Keratinocyte (primary cell): ENCODE data around the gene GNB1L. TPM values are rescaled to one million over a fixed set of nuclear protein-coding genes. Genes with fewer than 3 reads are reported as not detected.

Source experiments
- DNase-seq: peaks from one replicate; pipeline ENCODE4 v3.0.0-alpha.2; 2011; ENCODE audit warnings: low read depth, missing footprints, low spot score
- FAIRE-seq: peaks from 2 replicates; lab custom pipeline; 2011; peaks lifted over from hg19 to GRCh38; lab: Jason Lieb, UNC
- H2AFZ ChIP-seq: 2 replicates; pipeline ENCODE4 v1.6.0; 2012; ENCODE audit warnings: low read length, control low read depth, inconsistent platforms; ENCODE audit not compliant: control insufficient read depth
- H3K27ac ChIP-seq: 2 replicates; pipeline ENCODE4 v1.5.1; 2011; ENCODE audit warnings: low read length; ENCODE audit not compliant: control insufficient read depth, insufficient read depth
- H3K27me3 ChIP-seq: 3 replicates; pipeline ENCODE4 v1.6.0; 2011; ENCODE audit warnings: low read length; ENCODE audit not compliant: control insufficient read depth, insufficient read depth; ENCODE audit errors: extremely low read depth
- H3K36me3 ChIP-seq, 2 experiments: 2 replicates in 1 of 2; 3 replicates in 1 of 2; pipeline ENCODE4 v1.5.1; 2011; ENCODE audit warnings: low read length in 2 of 2, mild to moderate bottlenecking in 1 of 2; ENCODE audit not compliant: control insufficient read depth in 2 of 2, insufficient read depth in 2 of 2; ENCODE audit errors: extremely low read depth in 1 of 2
- H3K4me1 ChIP-seq: 3 replicates; pipeline ENCODE4 v1.5.1; 2011; ENCODE audit warnings: low read length; ENCODE audit not compliant: control insufficient read depth, insufficient read depth; ENCODE audit errors: extremely low read depth
- H3K4me2 ChIP-seq: 3 replicates; pipeline ENCODE4 v1.6.0; 2011; ENCODE audit warnings: low read depth, low read length; ENCODE audit not compliant: control insufficient read depth, insufficient read depth; ENCODE audit errors: extremely low read depth
- H3K4me3 ChIP-seq, 3 experiments: fragments of 200-600 bp in 1 of 3; sonication (generic) in 1 of 3; 2 replicates in 2 of 3; 3 replicates in 1 of 3; pipeline ENCODE4 v1.5.1; 2011 to 2016; ENCODE audit warnings: low read length in 3 of 3, mild to moderate bottlenecking in 3 of 3, control low read depth in 2 of 3, inconsistent platforms in 1 of 3, low read depth in 1 of 3, mixed read lengths in 1 of 3, mixed run types in 1 of 3, moderate library complexity in 1 of 3; ENCODE audit not compliant: control insufficient read depth in 2 of 3, insufficient read depth in 2 of 3; ENCODE audit errors: extremely low read depth in 1 of 3
- H3K79me2 ChIP-seq: 2 replicates; pipeline ENCODE4 v1.6.0; 2012; ENCODE audit warnings: low read length; ENCODE audit not compliant: control insufficient read depth, insufficient read depth
- H3K9ac ChIP-seq: 3 replicates; pipeline ENCODE4 v1.6.0; 2011; ENCODE audit warnings: low read length; ENCODE audit not compliant: control insufficient read depth, insufficient read depth; ENCODE audit errors: extremely low read depth
- H3K9me1 ChIP-seq: 3 replicates; pipeline ENCODE4 v1.6.0; 2011; ENCODE audit warnings: low read length; ENCODE audit not compliant: control insufficient read depth, insufficient read depth; ENCODE audit errors: extremely low read depth
- H3K9me3 ChIP-seq: 2 replicates; pipeline ENCODE4 v1.5.1; 2012; ENCODE audit warnings: low read depth, low read length; ENCODE audit not compliant: control insufficient read depth
- H4K20me1 ChIP-seq: 3 replicates; pipeline ENCODE4 v1.6.0; 2011; ENCODE audit warnings: low read length; ENCODE audit not compliant: control insufficient read depth, insufficient read depth; ENCODE audit errors: extremely low read depth
- EZH2 ChIP-seq: IDR thresholded peaks from one replicate; pipeline ENCODE4 v1.6.1; 2012; ENCODE audit warnings: inconsistent platforms, mild to moderate bottlenecking, low read length, moderate library complexity
- dilution Hi-C: fragments of 300-500 bp; cut with MboI; formaldehyde crosslinking; loops from one replicate; pipeline ENCODE4 v1.7.0; 2020; ENCODE audit warnings: low sequenced_read_pairs; ENCODE audit not compliant: extremely low pct_ligation_motif_present
- polyA plus RNA-seq, 5 experiments: library from polyadenylated mRNA; depleted of rRNA in 3 of 5; stranded (reverse) in 3 of 5; stranded (forward) in 1 of 5; unstranded in 1 of 5; fragments of >200 nt; gene quantifications; 1 replicate in 1 of 5; 2 replicates in 3 of 5; 3 replicates in 1 of 5; pipeline versions ENCODE4 v1.2.1 to v1.2.3, GENCODE V29; 2011 to 2012; ENCODE audit warnings: missing spikeins in 2 of 5, low read depth in 1 of 5, low replicate concordance in 1 of 5
- TF ChIP-seq, protein P1 (sequence below), 3 experiments: IDR thresholded peaks in 1 of 3; conservative IDR thresholded peaks in 1 of 3; optimal IDR thresholded peaks in 1 of 3; 2 replicates in 2 of 3; 3 replicates in 1 of 3; pipeline versions ENCODE3 to v1.5.1; 2011; ENCODE audit warnings: low read length in 3 of 3, mild to moderate bottlenecking in 3 of 3, moderate library complexity in 2 of 3, control low read depth in 1 of 3, inconsistent platforms in 1 of 3; ENCODE audit not compliant: insufficient read depth in 2 of 3; ENCODE audit errors: extremely low read depth in 1 of 3

The GNB1L gene
- polyA plus RNA-seq, 1 donor (not counting 4 experiments of a cell fraction or from before 2014, with no cell fraction given) = 2.0 TPM

DNA sequence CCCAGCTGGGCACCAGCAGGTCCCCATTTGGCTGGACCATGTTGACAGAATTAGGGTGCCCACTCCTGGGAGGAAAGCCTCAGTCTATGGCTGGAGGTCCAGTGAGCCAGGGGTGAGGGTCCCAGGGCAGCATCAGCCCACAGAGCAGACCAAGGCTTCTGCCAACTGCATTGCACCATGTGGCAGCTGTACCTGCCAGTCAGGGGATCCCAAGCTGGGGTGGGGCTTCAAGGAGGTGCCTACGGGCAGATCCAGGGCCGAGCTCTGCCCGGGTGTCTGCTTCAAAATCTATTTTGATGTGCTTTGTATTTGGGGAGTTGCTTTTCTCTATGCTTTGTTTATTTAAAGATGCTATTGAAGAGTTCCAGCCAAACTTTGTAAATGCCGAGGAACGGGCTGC lies 120.9 kb downstream of the GNB1L start:
- Histone ChIP-seq H3K4me2 (no peak overlapping the region), H3K9me1 (no peaks in the 10 kb centered on the region), H3K27ac (no peak overlapping the region), H3K4me1 (no peaks in the 10 kb centered on the region), H4K20me1 (peaks cover 5% of the 10 kb centered on the region), H3K9ac (no peak overlapping the region), H3K9me3 (no peaks in the 10 kb centered on the region), H3K36me3 (no peaks in the 10 kb centered on the region), H3K27me3 (peaks cover 2% of the 10 kb centered on the region), H3K4me3 (no peak overlapping the region), H3K79me2 (no peaks in the 10 kb centered on the region), H2AFZ (no peak overlapping the region)
- DNase-seq = no peak
- TF ChIP-seq, protein P1, sequence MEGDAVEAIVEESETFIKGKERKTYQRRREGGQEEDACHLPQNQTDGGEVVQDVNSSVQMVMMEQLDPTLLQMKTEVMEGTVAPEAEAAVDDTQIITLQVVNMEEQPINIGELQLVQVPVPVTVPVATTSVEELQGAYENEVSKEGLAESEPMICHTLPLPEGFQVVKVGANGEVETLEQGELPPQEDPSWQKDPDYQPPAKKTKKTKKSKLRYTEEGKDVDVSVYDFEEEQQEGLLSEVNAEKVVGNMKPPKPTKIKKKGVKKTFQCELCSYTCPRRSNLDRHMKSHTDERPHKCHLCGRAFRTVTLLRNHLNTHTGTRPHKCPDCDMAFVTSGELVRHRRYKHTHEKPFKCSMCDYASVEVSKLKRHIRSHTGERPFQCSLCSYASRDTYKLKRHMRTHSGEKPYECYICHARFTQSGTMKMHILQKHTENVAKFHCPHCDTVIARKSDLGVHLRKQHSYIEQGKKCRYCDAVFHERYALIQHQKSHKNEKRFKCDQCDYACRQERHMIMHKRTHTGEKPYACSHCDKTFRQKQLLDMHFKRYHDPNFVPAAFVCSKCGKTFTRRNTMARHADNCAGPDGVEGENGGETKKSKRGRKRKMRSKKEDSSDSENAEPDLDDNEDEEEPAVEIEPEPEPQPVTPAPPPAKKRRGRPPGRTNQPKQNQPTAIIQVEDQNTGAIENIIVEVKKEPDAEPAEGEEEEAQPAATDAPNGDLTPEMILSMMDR (optimal IDR thresholded peaks at IDR 0.05 in 1 of 3, IDR thresholded peaks at IDR 0.05 in 1 of 3, conservative IDR thresholded peaks at IDR 0.05 in 1 of 3; ENCODE audit: extremely low read depth in 1 of 3, insufficient read depth in 2 of 3, low read length in 3 of 3) = no peak
- TF ChIP-seq EZH2 = no peak
- dilution Hi-C loops = no loop called here
- no peak for FAIRE-seq

Other genes starting within 250 kb of the GNB1L start
- gene SEPTIN5, start 140.4 kb downstream of the GNB1L start, polyA plus RNA-seq = 2.2 to 4.9 TPM (median 4.2 TPM) in 3 replicates
- 0.05 to 0.23 TPM in 2 of 3 replicates, not detected in the other for gene GP1BB, start 131.3 kb downstream of the GNB1L start, polyA plus RNA-seq
- 0.10 TPM in 1 of 3 replicates, not detected in the others for gene TBX1, start 94.1 kb downstream of the GNB1L start, polyA plus RNA-seq
- gene RTL10, start within 50 bp of the GNB1L start, polyA plus RNA-seq = 12.9 to 23.4 TPM (median 18.2 TPM) in 3 replicates
- gene COMT, start 86.9 kb upstream of the GNB1L start, polyA plus RNA-seq = 130 to 225 TPM (median 139 TPM) in 3 replicates
- gene TXNRD2, start 86.9 kb upstream of the GNB1L start, polyA plus RNA-seq = 12.9 to 18.6 TPM (median 16.0 TPM) in 3 replicates
- gene ARVCF, start 161.9 kb upstream of the GNB1L start, polyA plus RNA-seq = 5.3 to 8.4 TPM (median 5.7 TPM) in 3 replicates
- 20.1 to 30.7 TPM (median 28.1 TPM) in 3 replicates for gene TANGO2, start 166.2 kb upstream of the GNB1L start, polyA plus RNA-seq
- gene DGCR8, start 225.4 kb upstream of the GNB1L start, polyA plus RNA-seq = 14.3 to 24.3 TPM (median 17.2 TPM) in 3 replicates